PC-3 (cell line): ENCODE results near the gene IGFLR1. TPM values are rescaled to one million over a fixed set of nuclear protein-coding genes. Genes with fewer than 3 reads are reported as not detected.

Experiments
- ATAC-seq: fragments of 200-7000 bp; cut with Tn5 transposase; 2 replicates; pipeline ENCODE4 v1.9.1; 2020; ENCODE audit warnings: mild to moderate bottlenecking, moderate library complexity
- BruUV-seq: library from RNA; stranded (reverse); fragments of 400-500 nt; replicated peaks from 2 replicates; lab custom pipeline; 2021; lab: Mats Ljungman, UMichigan
- CTCF ChIA-PET: fragments of 300-600 bp; sonication (Branson Sonifier 250); formaldehyde crosslinking; loops from one replicate; lab custom pipeline; 2022; ENCODE audit warnings: antibody characterized with exemption; lab: Charles Lee
- POLR2A ChIA-PET: fragments of 300-600 bp; sonication (Branson Sonifier 250); formaldehyde crosslinking; loops from one replicate; lab custom pipeline; 2022; ENCODE audit warnings: antibody characterized with exemption; ENCODE audit not compliant: unreplicated experiment; lab: Charles Lee
- DNase-seq: peaks from one replicate; pipeline ENCODE4 v3.0.0-alpha.2; 2015
- H2AFZ ChIP-seq: fragments of 300-600 bp; sonication (generic); 2 replicates; pipeline ENCODE4 v1.6.0; 2016; ENCODE audit warnings: antibody characterized with exemption, low read length
- H3F3A ChIP-seq: fragments of 300-600 bp; sonication (generic); one replicate; pipeline ENCODE4 v1.6.0; 2017; ENCODE audit warnings: antibody characterized with exemption, low read length, control low read depth, mild to moderate bottlenecking; ENCODE audit not compliant: unreplicated experiment
- H3K27ac ChIP-seq: fragments of 300-600 bp; sonication (generic); 2 replicates; pipeline ENCODE4 v1.5.1; 2016; ENCODE audit warnings: mild to moderate bottlenecking, low read length
- H3K27me3 ChIP-seq: fragments of 300-600 bp; sonication (generic); 2 replicates; pipeline ENCODE4 v1.6.1; 2016; ENCODE audit warnings: low read length, mixed read lengths
- H3K36me3 ChIP-seq: fragments of 300-600 bp; sonication (generic); 2 replicates; pipeline ENCODE4 v1.6.1; 2016; ENCODE audit warnings: low read depth, mixed run types, low read length, mixed read lengths
- H3K4me1 ChIP-seq: fragments of 300-600 bp; sonication (generic); 2 replicates; pipeline ENCODE4 v1.5.1; 2016; ENCODE audit warnings: low read length; ENCODE audit not compliant: insufficient read depth
- H3K4me2 ChIP-seq: fragments of 300-600 bp; sonication (generic); 2 replicates; pipeline ENCODE4 v1.6.0; 2016; ENCODE audit warnings: low read length
- H3K4me3 ChIP-seq: fragments of 300-600 bp; sonication (generic); 2 replicates; pipeline ENCODE4 v1.5.1; 2016; ENCODE audit warnings: mild to moderate bottlenecking, low read length, mixed read lengths
- H3K79me2 ChIP-seq: fragments of 300-600 bp; sonication (generic); 2 replicates; pipeline ENCODE4 v1.6.1; 2017; ENCODE audit warnings: low read length, mixed read lengths
- H3K9ac ChIP-seq: fragments of 300-600 bp; sonication (generic); 2 replicates; pipeline ENCODE4 v1.6.0; 2016; ENCODE audit warnings: mild to moderate bottlenecking, low read length
- H3K9me2 ChIP-seq: fragments of 300-600 bp; sonication (generic); replicated peaks from 2 replicates; pipeline ENCODE4 v1.6.1; 2016; ENCODE audit warnings: mixed run types, low read length, mixed read lengths
- H3K9me3 ChIP-seq: fragments of 300-600 bp; sonication (generic); 2 replicates; pipeline ENCODE4 v1.6.1; 2016; ENCODE audit warnings: low read length, mixed read lengths
- H4K20me1 ChIP-seq: fragments of 300-600 bp; sonication (generic); 2 replicates; pipeline ENCODE4 v1.6.1; 2016; ENCODE audit warnings: low read length, mixed read lengths
- CTCF ChIP-seq: fragments of 300-600 bp; sonication (generic); conservative IDR thresholded peaks from 2 replicates; pipeline ENCODE4 v1.5.1; 2017; ENCODE audit warnings: antibody characterized with exemption, low read depth, mild to moderate bottlenecking, low read length
- EZH2 ChIP-seq: fragments of 300-600 bp; sonication (generic); IDR thresholded peaks from one replicate; pipeline ENCODE4 v1.6.1; 2017; ENCODE audit warnings: antibody characterized with exemption, mild to moderate bottlenecking, low read length; ENCODE audit not compliant: unreplicated experiment
- EZH2phosphoT487 ChIP-seq: fragments of 300-600 bp; sonication (generic); IDR thresholded peaks from 2 replicates; pipeline ENCODE4 v1.6.1; 2018; ENCODE audit warnings: mild to moderate bottlenecking, antibody characterized with exemption, low read length, borderline replicate concordance
- intact Hi-C: fragments of 100-400 bp; cut with micrococcal nuclease; formaldehyde crosslinking; loops from 2 replicates; pipeline ENCODE4 v1.9.0; 2023
- total RNA-seq: library from RNA; depleted of rRNA; stranded (reverse); fragments of >200 nt; gene quantifications from 2 replicates; pipeline ENCODE4 v1.2.3, GENCODE V29; 2014

The IGFLR1 gene
- total RNA-seq, 1 experiment from 2014 or later: 9.3 TPM

GRCh38 chr19:35767288-35768081, 25.2 kb upstream of the IGFLR1 start:
- Histone ChIP-seq H3K9ac (no peak overlapping the region), H3K4me2 (no peak overlapping the region), H3K4me1 (peaks cover 6% of the 10 kb centered on the region; the same call in 1 of the 2 replicates), H3K27me3 (no peaks in the 10 kb centered on the region), H3K9me3 (no peaks in the 10 kb centered on the region), H3K4me3 (no peak overlapping the region), H2AFZ (no peak overlapping the region), H3K27ac (no peak overlapping the region), H3K36me3 (no peaks in the 10 kb centered on the region), H4K20me1 (no peaks in the 10 kb centered on the region), H3K9me2 (no peaks in the 10 kb centered on the region), H3F3A (no peaks in the 10 kb centered on the region), H3K79me2 (no peaks in the 10 kb centered on the region)
- ATAC-seq (no peak), DNase-seq (no peak)
- no TSS peak for BruUV-seq
- TF ChIP-seq CTCF (no peak), EZH2 (no peak), EZH2phosphoT487 (no peak)
- ChIA-PET CTCF (no interaction called here), POLR2A (no interaction called here)
- intact Hi-C loops: no loop called here

GRCh38 chr19:35766571-35767104, 24.4 kb upstream of the IGFLR1 start:
- intact Hi-C loops: no loop called here
- Histone ChIP-seq H3F3A (no peaks in the 10 kb centered on the region), H3K27ac (no peak overlapping the region), H3K9me2 (no peaks in the 10 kb centered on the region), H3K4me2 (no peak overlapping the region), H3K36me3 (no peaks in the 10 kb centered on the region), H2AFZ (no peak overlapping the region), H4K20me1 (no peaks in the 10 kb centered on the region), H3K4me3 (no peak overlapping the region), H3K9me3 (no peaks in the 10 kb centered on the region), H3K27me3 (no peaks in the 10 kb centered on the region), H3K9ac (no peak overlapping the region), H3K4me1 (peaks cover 6% of the 10 kb centered on the region; the same call in 1 of the 2 replicates), H3K79me2 (no peaks in the 10 kb centered on the region)
- BruUV-seq: no TSS peak
- DNase-seq (no peak), ATAC-seq (no peak)
- TF ChIP-seq EZH2 (no peak), CTCF (no peak), EZH2phosphoT487 (no peak)
- CTCF ChIA-PET: no interaction called here
- POLR2A ChIA-PET: no interaction called here
